ENCODE results near the gene MBD3L4. TPM values are rescaled to one million over a fixed set of nuclear protein-coding genes. Genes with fewer than 3 reads are reported as not detected.

The MBD3L4 gene
- total and polyA plus RNA-seq, 2 of the 13 experiments (the other 11 are each of a cell fraction or from before 2014, with no cell fraction given): not detected

GRCh38 chr19:7078008-7078407 is 38.0 kb upstream of the MBD3L4 start (continued):
- TF ChIP-seq ZNF407 (CRISPR knock-in tag; IDR thresholded peaks at IDR 0.05; ENCODE audit: not compliant biosample characterization) (no peak), JUN (CRISPR knock-in tag; IDR thresholded peaks at IDR 0.05) (no peak), POGK (CRISPR knock-in tag; conservative IDR thresholded peaks at IDR 0.05) (no peak), ZNF317 (CRISPR knock-in tag; IDR thresholded peaks at IDR 0.05) (peak; percentile 99), TBP (CRISPR knock-in tag; IDR thresholded peaks at IDR 0.05) (no peak), PRDM4 (CRISPR knock-in tag; IDR thresholded peaks at IDR 0.05; ENCODE audit: borderline replicate concordance) (no peak), RXRB (CRISPR knock-in tag; IDR thresholded peaks at IDR 0.05; ENCODE audit: borderline replicate concordance) (no peak)
